Measurements from ENCODE around the gene VRTN. TPM values are rescaled to one million over a fixed set of nuclear protein-coding genes. Genes with fewer than 3 reads are reported as not detected.

VRTN gene
- 23.9 TPM for polyA plus RNA-seq (2013, experiment 1 of 4)
- polyA plus RNA-seq (2013, experiment 2 of 4): 20.2 TPM
- polyA plus RNA-seq (2013, experiment 3 of 4): 13.3 TPM
- polyA plus RNA-seq (2013, experiment 4 of 4): 15.0 TPM

GRCh38 chr14:74348241-74348734 is at the start of gene VRTN:
VRTN (plus strand) TSS chr14:74348471; CDS start chr14:74356784, 8,313 bp downstream.
- Histone ChIP-seq H3K27me3 (ENCODE audit: control insufficient read depth, insufficient read depth, low read length, poor library complexity, severe bottlenecking) (no peaks in the 10 kb centered on the region), H3K36me3 (ENCODE audit: control insufficient read depth, insufficient read depth, low read length) (no peaks in the 10 kb centered on the region), H3K4me1 (ENCODE audit: control insufficient read depth, insufficient read depth, low read length) (peaks cover 26% of the 10 kb centered on the region), H3K27ac (ENCODE audit: insufficient read depth, low read depth, low read length, poor library complexity, severe bottlenecking) (no peak within 1 kb of the TSS), H3K4me3 (ENCODE audit: insufficient read depth, low read depth, low read length) (peak within 1 kb of the TSS; percentile 46), H3K9me3 (ENCODE audit: control insufficient read depth, low read length) (no peaks in the 10 kb centered on the region)
- WGBS, 2 experiments: 3% methylated on average over 12 of the region's 12 CpGs

- WGBS, 2 experiments: 74 to 79% methylated on average over 10 of the region's 10 CpGs
Observed at GRCh38 chr14:74299061-74299545, 49.2 kb upstream of the VRTN start.

GRCh38 chr14:74301594-74302151 is 46.6 kb upstream of the VRTN start:
- no peaks in the 10 kb centered on the region for H3K27me3 ChIP-seq (ENCODE audit: control insufficient read depth, insufficient read depth, low read length, poor library complexity, severe bottlenecking)
- H3K9me3 ChIP-seq (ENCODE audit: control insufficient read depth, low read length): no peaks in the 10 kb centered on the region
- H3K4me3 ChIP-seq (ENCODE audit: insufficient read depth, low read depth, low read length): peak overlapping the region; percentile 87
- H3K27ac ChIP-seq (ENCODE audit: insufficient read depth, low read depth, low read length, poor library complexity, severe bottlenecking): no peak overlapping the region
- H3K4me1 ChIP-seq (ENCODE audit: control insufficient read depth, insufficient read depth, low read length): peaks cover 9% of the 10 kb centered on the region
- 15 to 27% methylated on average over 22 of the region's 22 CpGs for WGBS, 2 experiments
- H3K36me3 ChIP-seq (ENCODE audit: control insufficient read depth, insufficient read depth, low read length): peaks cover 10% of the 10 kb centered on the region

More at GRCh38 chr14:74299061-74299545, 49.2 kb upstream of the VRTN start:
- Histone ChIP-seq H3K9me3 (ENCODE audit: control insufficient read depth, low read length) (no peaks in the 10 kb centered on the region), H3K27me3 (ENCODE audit: control insufficient read depth, insufficient read depth, low read length, poor library complexity, severe bottlenecking) (no peaks in the 10 kb centered on the region), H3K4me1 (ENCODE audit: control insufficient read depth, insufficient read depth, low read length) (peaks cover 9% of the 10 kb centered on the region), H3K36me3 (ENCODE audit: control insufficient read depth, insufficient read depth, low read length) (peaks cover 21% of the 10 kb centered on the region), H3K27ac (ENCODE audit: insufficient read depth, low read depth, low read length, poor library complexity, severe bottlenecking) (no peak overlapping the region), H3K4me3 (ENCODE audit: insufficient read depth, low read depth, low read length) (no peak overlapping the region)

GRCh38 chr14:74302152-74302628 is 46.1 kb upstream of the VRTN start:
- peak overlapping the region; percentile 84 for H3K27ac ChIP-seq (ENCODE audit: insufficient read depth, low read depth, low read length, poor library complexity, severe bottlenecking)
- H3K36me3 ChIP-seq (ENCODE audit: control insufficient read depth, insufficient read depth, low read length): peaks cover 10% of the 10 kb centered on the region
- H3K4me1 ChIP-seq (ENCODE audit: control insufficient read depth, insufficient read depth, low read length): peaks cover 9% of the 10 kb centered on the region
- H3K4me3 ChIP-seq (ENCODE audit: insufficient read depth, low read depth, low read length): peak overlapping the region; percentile 87
- H3K27me3 ChIP-seq (ENCODE audit: control insufficient read depth, insufficient read depth, low read length, poor library complexity, severe bottlenecking): no peaks in the 10 kb centered on the region
- no peaks in the 10 kb centered on the region for H3K9me3 ChIP-seq (ENCODE audit: control insufficient read depth, low read length)
- WGBS, 2 experiments: 5 to 9% methylated on average over 4 to 6 of the region's 6 CpGs

GRCh38 chr14:74302634-74303569 is 45.4 kb upstream of the VRTN start, which contains the start of gene ABCD4:
ABCD4 (minus strand) TSS chr14:74302934; CDS start chr14:74302912, 22 bp downstream.
- peak within 1 kb of the TSS; percentile 84 for H3K27ac ChIP-seq (ENCODE audit: insufficient read depth, low read depth, low read length, poor library complexity, severe bottlenecking)
- H3K4me3 ChIP-seq (ENCODE audit: insufficient read depth, low read depth, low read length): peak within 1 kb of the TSS; percentile 87
- peaks cover 10% of the 10 kb centered on the region for H3K36me3 ChIP-seq (ENCODE audit: control insufficient read depth, insufficient read depth, low read length)
- H3K27me3 ChIP-seq (ENCODE audit: control insufficient read depth, insufficient read depth, low read length, poor library complexity, severe bottlenecking): no peaks in the 10 kb centered on the region
- peaks cover 9% of the 10 kb centered on the region for H3K4me1 ChIP-seq (ENCODE audit: control insufficient read depth, insufficient read depth, low read length)
- H3K9me3 ChIP-seq (ENCODE audit: control insufficient read depth, low read length): no peaks in the 10 kb centered on the region
- 16 to 17% methylated on average over 60 to 61 of the region's 61 CpGs for WGBS, 2 experiments

GRCh38 chr14:74308695-74309094 is 39.6 kb upstream of the VRTN start:
- Histone ChIP-seq H3K4me1 (ENCODE audit: control insufficient read depth, insufficient read depth, low read length) (no peaks in the 10 kb centered on the region), H3K36me3 (ENCODE audit: control insufficient read depth, insufficient read depth, low read length) (no peaks in the 10 kb centered on the region), H3K9me3 (ENCODE audit: control insufficient read depth, low read length) (no peaks in the 10 kb centered on the region), H3K4me3 (ENCODE audit: insufficient read depth, low read depth, low read length) (no peak overlapping the region), H3K27ac (ENCODE audit: insufficient read depth, low read depth, low read length, poor library complexity, severe bottlenecking) (no peak overlapping the region), H3K27me3 (ENCODE audit: control insufficient read depth, insufficient read depth, low read length, poor library complexity, severe bottlenecking) (no peaks in the 10 kb centered on the region)
- 91 to 92% methylated on average over 5 of the region's 5 CpGs for WGBS, 2 experiments

- Histone ChIP-seq H3K36me3 (ENCODE audit: control insufficient read depth, insufficient read depth, low read length) (no peaks in the 10 kb centered on the region), H3K9me3 (ENCODE audit: control insufficient read depth, low read length) (no peaks in the 10 kb centered on the region), H3K27ac (ENCODE audit: insufficient read depth, low read depth, low read length, poor library complexity, severe bottlenecking) (no peak overlapping the region), H3K4me3 (ENCODE audit: insufficient read depth, low read depth, low read length) (no peak overlapping the region), H3K27me3 (ENCODE audit: control insufficient read depth, insufficient read depth, low read length, poor library complexity, severe bottlenecking) (no peaks in the 10 kb centered on the region), H3K4me1 (ENCODE audit: control insufficient read depth, insufficient read depth, low read length) (no peaks in the 10 kb centered on the region)
- 93 to 97% methylated on average over 7 of the region's 8 CpGs for WGBS, 2 experiments
Observed at GRCh38 chr14:74309125-74310022, 38.9 kb upstream of the VRTN start.

- no peak overlapping the region for H3K27ac ChIP-seq (ENCODE audit: insufficient read depth, low read depth, low read length, poor library complexity, severe bottlenecking)
- H3K36me3 ChIP-seq (ENCODE audit: control insufficient read depth, insufficient read depth, low read length): no peaks in the 10 kb centered on the region
- no peak overlapping the region for H3K4me3 ChIP-seq (ENCODE audit: insufficient read depth, low read depth, low read length)
- 92 to 94% methylated on average over 2 of the region's 2 CpGs for WGBS, 2 experiments
- H3K4me1 ChIP-seq (ENCODE audit: control insufficient read depth, insufficient read depth, low read length): no peaks in the 10 kb centered on the region
- no peaks in the 10 kb centered on the region for H3K27me3 ChIP-seq (ENCODE audit: control insufficient read depth, insufficient read depth, low read length, poor library complexity, severe bottlenecking)
- no peaks in the 10 kb centered on the region for H3K9me3 ChIP-seq (ENCODE audit: control insufficient read depth, low read length)
Observed at GRCh38 chr14:74312161-74312560, 36.1 kb upstream of the VRTN start.

GRCh38 chr14:74313601-74314000 is 34.7 kb upstream of the VRTN start:
- Histone ChIP-seq H3K27me3 (ENCODE audit: control insufficient read depth, insufficient read depth, low read length, poor library complexity, severe bottlenecking) (no peaks in the 10 kb centered on the region), H3K27ac (ENCODE audit: insufficient read depth, low read depth, low read length, poor library complexity, severe bottlenecking) (no peak overlapping the region), H3K4me1 (ENCODE audit: control insufficient read depth, insufficient read depth, low read length) (no peaks in the 10 kb centered on the region), H3K9me3 (ENCODE audit: control insufficient read depth, low read length) (no peaks in the 10 kb centered on the region), H3K4me3 (ENCODE audit: insufficient read depth, low read depth, low read length) (no peak overlapping the region), H3K36me3 (ENCODE audit: control insufficient read depth, insufficient read depth, low read length) (no peaks in the 10 kb centered on the region)
- WGBS, 2 experiments: 85 to 92% methylated on average over 3 to 5 of the region's 5 CpGs

Measured in ectodermal cell (in vitro differentiated cells).